ENCODE data around the gene MRPL45.

GRCh38 chr17:38353668-38354067 is 56.7 kb downstream of the MRPL45 start:
- TF ChIP-seq POLR2A (IDR thresholded peaks at IDR 0.05) = no peak
- TF ChIP-seq, protein P1, sequence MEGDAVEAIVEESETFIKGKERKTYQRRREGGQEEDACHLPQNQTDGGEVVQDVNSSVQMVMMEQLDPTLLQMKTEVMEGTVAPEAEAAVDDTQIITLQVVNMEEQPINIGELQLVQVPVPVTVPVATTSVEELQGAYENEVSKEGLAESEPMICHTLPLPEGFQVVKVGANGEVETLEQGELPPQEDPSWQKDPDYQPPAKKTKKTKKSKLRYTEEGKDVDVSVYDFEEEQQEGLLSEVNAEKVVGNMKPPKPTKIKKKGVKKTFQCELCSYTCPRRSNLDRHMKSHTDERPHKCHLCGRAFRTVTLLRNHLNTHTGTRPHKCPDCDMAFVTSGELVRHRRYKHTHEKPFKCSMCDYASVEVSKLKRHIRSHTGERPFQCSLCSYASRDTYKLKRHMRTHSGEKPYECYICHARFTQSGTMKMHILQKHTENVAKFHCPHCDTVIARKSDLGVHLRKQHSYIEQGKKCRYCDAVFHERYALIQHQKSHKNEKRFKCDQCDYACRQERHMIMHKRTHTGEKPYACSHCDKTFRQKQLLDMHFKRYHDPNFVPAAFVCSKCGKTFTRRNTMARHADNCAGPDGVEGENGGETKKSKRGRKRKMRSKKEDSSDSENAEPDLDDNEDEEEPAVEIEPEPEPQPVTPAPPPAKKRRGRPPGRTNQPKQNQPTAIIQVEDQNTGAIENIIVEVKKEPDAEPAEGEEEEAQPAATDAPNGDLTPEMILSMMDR (IDR thresholded peaks at IDR 0.05) = no peak
- no peak for TF ChIP-seq POLR2AphosphoS5 (IDR thresholded peaks at IDR 0.05)

Data from breast epithelium (tissue), 3 donors.